HG02678 (cell line): Measurements from ENCODE around the gene DIP2C.

ENCODE experiments used
- ATAC-seq: cut with Tn5 transposase; IDR thresholded peaks from one replicate; pipeline ENCODE4 v1.9.1; 2021; ENCODE audit warnings: mild to moderate bottlenecking, moderate library complexity; ENCODE audit not compliant: unreplicated experiment

Gene DIP2C

DNA sequence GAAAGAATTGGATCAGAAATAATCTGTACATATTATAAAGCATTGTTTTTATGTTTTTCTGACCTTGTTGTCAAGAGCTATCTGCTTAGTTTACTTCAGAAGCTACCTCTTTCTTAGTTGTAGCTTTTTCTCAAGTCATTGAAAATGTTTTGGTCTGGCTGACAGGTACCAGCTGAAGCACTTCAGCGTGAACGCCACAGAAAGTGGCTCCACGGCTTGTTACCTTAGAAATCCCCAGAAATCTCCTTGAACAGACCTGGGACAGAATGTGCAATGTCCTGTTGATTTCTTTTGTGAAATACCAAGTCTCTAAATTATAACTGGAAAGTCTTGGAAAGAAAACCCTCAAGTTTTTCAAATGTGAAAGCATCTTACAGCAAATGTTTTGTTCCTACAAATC is 457.4 kb downstream of the DIP2C start:
- ATAC-seq: no peak

- no peak for ATAC-seq
These were observed 458.7 kb downstream of the DIP2C start for GRCh38 chr10:230758-231157.

- no peak for ATAC-seq
These were observed 461.1 kb downstream of the DIP2C start for GRCh38 chr10:228366-228765.

DNA sequence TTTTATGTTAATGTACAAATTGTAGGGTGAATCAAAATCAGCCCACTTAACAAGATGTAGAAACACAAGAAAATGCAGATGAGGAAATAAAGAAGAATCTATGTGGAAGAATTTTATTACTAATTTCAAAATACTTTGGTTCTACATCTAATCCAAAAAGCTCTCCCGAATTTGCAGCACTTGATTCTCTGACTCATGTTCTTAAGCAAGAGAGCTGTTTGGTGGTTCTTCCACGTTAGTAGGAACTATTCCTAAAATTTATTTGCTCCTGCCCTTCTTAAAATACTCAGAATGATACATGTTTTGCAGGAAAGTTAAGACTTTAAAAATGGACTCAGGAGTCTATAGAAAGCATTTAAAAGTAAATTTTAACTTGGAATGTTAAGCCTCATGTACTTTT is 462.5 kb downstream of the DIP2C start:
- ATAC-seq: no peak

- no peak for ATAC-seq
These were observed 463.4 kb downstream of the DIP2C start for GRCh38 chr10:226018-226417.

DNA sequence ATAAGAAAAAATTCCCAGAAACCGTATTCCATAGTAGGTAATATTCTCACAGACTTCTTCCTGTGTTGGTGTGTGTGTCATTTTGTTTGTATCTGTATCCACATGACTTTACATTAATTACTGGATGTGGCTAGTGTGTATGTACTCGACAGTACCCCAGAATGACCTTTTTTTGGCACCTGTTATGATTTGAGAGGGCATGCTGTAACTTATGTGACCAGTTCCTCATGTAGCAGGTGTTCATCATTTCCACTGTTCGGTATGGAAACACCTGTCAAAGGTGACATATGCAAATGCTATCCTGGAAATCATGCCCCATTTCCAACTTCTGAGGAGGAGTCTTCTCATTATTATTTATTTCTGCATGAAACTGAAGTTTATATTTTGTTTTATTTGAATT is 464.9 kb downstream of the DIP2C start:
- no peak for ATAC-seq
